Keratinocyte (primary cell): ENCODE data around the gene RASA3. TPM values are rescaled to one million over a fixed set of nuclear protein-coding genes. Genes with fewer than 3 reads are reported as not detected.

Experiments used
- DNase-seq: peaks from one replicate; pipeline ENCODE4 v3.0.0-alpha.2; 2011; ENCODE audit warnings: low read depth, missing footprints, low spot score
- FAIRE-seq: peaks from 2 replicates; lab custom pipeline; 2011; peaks lifted over from hg19 to GRCh38; lab: Jason Lieb, UNC
- H2AFZ ChIP-seq: 2 replicates; pipeline ENCODE4 v1.6.0; 2012; ENCODE audit warnings: low read length, control low read depth, inconsistent platforms; ENCODE audit not compliant: control insufficient read depth
- H3K27ac ChIP-seq: 2 replicates; pipeline ENCODE4 v1.5.1; 2011; ENCODE audit warnings: low read length; ENCODE audit not compliant: control insufficient read depth, insufficient read depth
- H3K27me3 ChIP-seq: 3 replicates; pipeline ENCODE4 v1.6.0; 2011; ENCODE audit warnings: low read length; ENCODE audit not compliant: control insufficient read depth, insufficient read depth; ENCODE audit errors: extremely low read depth
- H3K36me3 ChIP-seq, 2 experiments: 2 replicates in 1 of 2; 3 replicates in 1 of 2; pipeline ENCODE4 v1.5.1; 2011; ENCODE audit warnings: low read length in 2 of 2, mild to moderate bottlenecking in 1 of 2; ENCODE audit not compliant: control insufficient read depth in 2 of 2, insufficient read depth in 2 of 2; ENCODE audit errors: extremely low read depth in 1 of 2
- H3K4me1 ChIP-seq: 3 replicates; pipeline ENCODE4 v1.5.1; 2011; ENCODE audit warnings: low read length; ENCODE audit not compliant: control insufficient read depth, insufficient read depth; ENCODE audit errors: extremely low read depth
- H3K4me2 ChIP-seq: 3 replicates; pipeline ENCODE4 v1.6.0; 2011; ENCODE audit warnings: low read depth, low read length; ENCODE audit not compliant: control insufficient read depth, insufficient read depth; ENCODE audit errors: extremely low read depth
- H3K4me3 ChIP-seq, 3 experiments: fragments of 200-600 bp in 1 of 3; sonication (generic) in 1 of 3; 2 replicates in 2 of 3; 3 replicates in 1 of 3; pipeline ENCODE4 v1.5.1; 2011 to 2016; ENCODE audit warnings: low read length in 3 of 3, mild to moderate bottlenecking in 3 of 3, control low read depth in 2 of 3, inconsistent platforms in 1 of 3, low read depth in 1 of 3, mixed read lengths in 1 of 3, mixed run types in 1 of 3, moderate library complexity in 1 of 3; ENCODE audit not compliant: control insufficient read depth in 2 of 3, insufficient read depth in 2 of 3; ENCODE audit errors: extremely low read depth in 1 of 3
- H3K79me2 ChIP-seq: 2 replicates; pipeline ENCODE4 v1.6.0; 2012; ENCODE audit warnings: low read length; ENCODE audit not compliant: control insufficient read depth, insufficient read depth
- H3K9ac ChIP-seq: 3 replicates; pipeline ENCODE4 v1.6.0; 2011; ENCODE audit warnings: low read length; ENCODE audit not compliant: control insufficient read depth, insufficient read depth; ENCODE audit errors: extremely low read depth
- H3K9me1 ChIP-seq: 3 replicates; pipeline ENCODE4 v1.6.0; 2011; ENCODE audit warnings: low read length; ENCODE audit not compliant: control insufficient read depth, insufficient read depth; ENCODE audit errors: extremely low read depth
- H3K9me3 ChIP-seq: 2 replicates; pipeline ENCODE4 v1.5.1; 2012; ENCODE audit warnings: low read depth, low read length; ENCODE audit not compliant: control insufficient read depth
- H4K20me1 ChIP-seq: 3 replicates; pipeline ENCODE4 v1.6.0; 2011; ENCODE audit warnings: low read length; ENCODE audit not compliant: control insufficient read depth, insufficient read depth; ENCODE audit errors: extremely low read depth
- CTCF ChIP-seq, 3 experiments: IDR thresholded peaks in 1 of 3; conservative IDR thresholded peaks in 1 of 3; optimal IDR thresholded peaks in 1 of 3; 2 replicates in 2 of 3; 3 replicates in 1 of 3; pipeline versions ENCODE3 to v1.5.1; 2011; ENCODE audit warnings: low read length in 3 of 3, mild to moderate bottlenecking in 3 of 3, moderate library complexity in 2 of 3, control low read depth in 1 of 3, inconsistent platforms in 1 of 3; ENCODE audit not compliant: insufficient read depth in 2 of 3; ENCODE audit errors: extremely low read depth in 1 of 3
- EZH2 ChIP-seq: IDR thresholded peaks from one replicate; pipeline ENCODE4 v1.6.1; 2012; ENCODE audit warnings: inconsistent platforms, mild to moderate bottlenecking, low read length, moderate library complexity
- dilution Hi-C: fragments of 300-500 bp; cut with MboI; formaldehyde crosslinking; loops from one replicate; pipeline ENCODE4 v1.7.0; 2020; ENCODE audit warnings: low sequenced_read_pairs; ENCODE audit not compliant: extremely low pct_ligation_motif_present
- polyA plus RNA-seq, 5 experiments: library from polyadenylated mRNA; depleted of rRNA in 3 of 5; stranded (reverse) in 3 of 5; stranded (forward) in 1 of 5; unstranded in 1 of 5; fragments of >200 nt; gene quantifications; 1 replicate in 1 of 5; 2 replicates in 3 of 5; 3 replicates in 1 of 5; pipeline versions ENCODE4 v1.2.1 to v1.2.3, GENCODE V29; 2011 to 2012; ENCODE audit warnings: missing spikeins in 2 of 5, low read depth in 1 of 5, low replicate concordance in 1 of 5

Gene RASA3
- polyA plus RNA-seq, 1 donor (not counting 4 experiments of a cell fraction or from before 2014, with no cell fraction given), result 4.1 TPM

- H3K27me3 ChIP-seq, result peaks cover 9% of the 10 kb centered on the region
- H3K4me2 ChIP-seq, result peak overlapping the region; percentile 74
- peak overlapping the region; percentile 15 for H3K9ac ChIP-seq
- TF ChIP-seq EZH2 (no peak), CTCF (optimal IDR thresholded peaks at IDR 0.05 in 1 of 3, IDR thresholded peaks at IDR 0.05 in 1 of 3, conservative IDR thresholded peaks at IDR 0.05 in 1 of 3; ENCODE audit: extremely low read depth in 1 of 3, insufficient read depth in 2 of 3, low read length in 3 of 3) (no peak)
- peak overlapping the region in 1 of 3 experiments; percentile 49 for H3K4me3 ChIP-seq
- H3K9me3 ChIP-seq, result no peaks in the 10 kb centered on the region
- no peaks in the 10 kb centered on the region for H3K9me1 ChIP-seq
- H4K20me1 ChIP-seq, result no peaks in the 10 kb centered on the region
- no peaks in the 10 kb centered on the region for H3K79me2 ChIP-seq
- no peaks in the 10 kb centered on the region for H3K36me3 ChIP-seq
- peak; percentile 61 for DNase-seq
- peak overlapping the region; percentile 95 for H2AFZ ChIP-seq
- FAIRE-seq, result peak; percentile 84
- H3K27ac ChIP-seq, result peak overlapping the region; percentile 20
- peaks cover 24% of the 10 kb centered on the region for H3K4me1 ChIP-seq
- dilution Hi-C loops, result no loop called here
Observed at GRCh38 chr13:114142640-114143490, 10.4 kb upstream of the RASA3 start.

- FAIRE-seq, result no peak
- dilution Hi-C loops, result no loop called here
Observed at GRCh38 chr13:114142137-114142550, 9.7 kb upstream of the RASA3 start.

More at GRCh38 chr13:114142137-114142550, 9.7 kb upstream of the RASA3 start:
- H3K4me3 ChIP-seq, result no peak overlapping the region
- H3K36me3 ChIP-seq, result no peaks in the 10 kb centered on the region
- TF ChIP-seq EZH2 (no peak), CTCF (optimal IDR thresholded peaks at IDR 0.05 in 1 of 3, IDR thresholded peaks at IDR 0.05 in 1 of 3, conservative IDR thresholded peaks at IDR 0.05 in 1 of 3; ENCODE audit: extremely low read depth in 1 of 3, insufficient read depth in 2 of 3, low read length in 3 of 3) (no peak)
- no peak for DNase-seq
- H3K9me1 ChIP-seq, result no peaks in the 10 kb centered on the region
- H3K27me3 ChIP-seq, result peaks cover 9% of the 10 kb centered on the region
- no peak overlapping the region for H2AFZ ChIP-seq
- no peaks in the 10 kb centered on the region for H3K79me2 ChIP-seq
- H4K20me1 ChIP-seq, result no peaks in the 10 kb centered on the region
- peaks cover 24% of the 10 kb centered on the region for H3K4me1 ChIP-seq
- no peak overlapping the region for H3K9ac ChIP-seq
- H3K9me3 ChIP-seq, result no peaks in the 10 kb centered on the region
- no peak overlapping the region for H3K4me2 ChIP-seq
- no peak overlapping the region for H3K27ac ChIP-seq
